Bronchial epithelial cell (primary cell): ENCODE measurements around the gene REXO5. TPM values are rescaled to one million over a fixed set of nuclear protein-coding genes. Genes with fewer than 3 reads are reported as not detected.
A peak's percentile ranks its signal among the peaks of the same experiment; 100 is the strongest.

Source experiments
- DNase-seq: peaks from one replicate; pipeline ENCODE4 v3.0.0-alpha.2; 2010; ENCODE audit warnings: low read depth
- FAIRE-seq: peaks from 2 replicates; lab custom pipeline; 2011; peaks lifted over from hg19 to GRCh38; lab: Jason Lieb, UNC
- H3K27me3 ChIP-seq: 2 replicates; pipeline ENCODE4 v1.5.1; 2011; ENCODE audit warnings: low read length; ENCODE audit not compliant: control insufficient read depth, insufficient read depth
- H3K36me3 ChIP-seq: 2 replicates; pipeline ENCODE4 v1.5.1; 2011; ENCODE audit warnings: low read length; ENCODE audit not compliant: control insufficient read depth, insufficient read depth
- H3K4me3 ChIP-seq: 2 replicates; pipeline ENCODE4 v1.5.1; 2011; ENCODE audit warnings: mild to moderate bottlenecking, low read depth, low read length, control low read depth
- CTCF ChIP-seq: IDR thresholded peaks from 2 replicates; pipeline ENCODE4 v1.5.1; 2011; ENCODE audit warnings: mild to moderate bottlenecking, moderate library complexity, low read length, control low read depth, inconsistent platforms; ENCODE audit not compliant: insufficient read depth, severe bottlenecking
- total RNA-seq: library from RNA; depleted of rRNA; stranded (reverse); fragments of >200 nt; gene quantifications from 2 replicates; pipeline ENCODE4 v1.2.1, GENCODE V29; 2014

Gene REXO5
- total RNA-seq, 1 donor from 2014 or later: 1.1 TPM

- TF ChIP-seq CTCF: no peak
- Histone ChIP-seq H3K4me3 (no peak overlapping the region), H3K36me3 (no peaks in the 10 kb centered on the region), H3K27me3 (no peaks in the 10 kb centered on the region)
- DNase-seq (no peak), FAIRE-seq (no peak)
These were observed 37.7 kb downstream of the REXO5 start for GRCh38 chr16:20844054-20844453.

- no peak for DNase-seq
- Histone ChIP-seq H3K4me3 (no peak overlapping the region), H3K36me3 (no peaks in the 10 kb centered on the region), H3K27me3 (no peaks in the 10 kb centered on the region)
- no peak for TF ChIP-seq CTCF
- FAIRE-seq: no peak
These were observed 38.3 kb downstream of the REXO5 start for GRCh38 chr16:20844588-20844987.

GRCh38 chr16:20846030-20846429 is 39.7 kb downstream of the REXO5 start:
- DNase-seq (no peak), FAIRE-seq (no peak)
- H3K36me3 ChIP-seq: no peaks in the 10 kb centered on the region
- H3K27me3 ChIP-seq: no peaks in the 10 kb centered on the region
- no peak overlapping the region for H3K4me3 ChIP-seq
- TF ChIP-seq CTCF: no peak

GRCh38 chr16:20846551-20846950 is 40.2 kb downstream of the REXO5 start:
- no peak for FAIRE-seq

GRCh38 chr16:20847550-20847949 is 41.2 kb downstream of the REXO5 start:
- DNase-seq (no peak), FAIRE-seq (no peak)
- no peaks in the 10 kb centered on the region for H3K36me3 ChIP-seq
- no peak for TF ChIP-seq CTCF
- H3K27me3 ChIP-seq: no peaks in the 10 kb centered on the region
- no peak overlapping the region for H3K4me3 ChIP-seq

More at GRCh38 chr16:20846551-20846950, 40.2 kb downstream of the REXO5 start:
- no peak for TF ChIP-seq CTCF
- H3K36me3 ChIP-seq: no peaks in the 10 kb centered on the region
- no peak overlapping the region for H3K4me3 ChIP-seq
- H3K27me3 ChIP-seq: no peaks in the 10 kb centered on the region
- DNase-seq: no peak

GRCh38 chr16:20849589-20850390 is 43.5 kb downstream of the REXO5 start:
- FAIRE-seq (no peak), DNase-seq (peak; percentile 86)
- H3K27me3 ChIP-seq: no peaks in the 10 kb centered on the region
- peak; percentile 91 for TF ChIP-seq CTCF
- H3K4me3 ChIP-seq: no peak overlapping the region
- H3K36me3 ChIP-seq: no peaks in the 10 kb centered on the region
